ENCODE results near the gene PLA2G6. TPM values are rescaled to one million over a fixed set of nuclear protein-coding genes. Genes with fewer than 3 reads are reported as not detected.

The PLA2G6 gene
- total and polyA plus RNA-seq, 2 of the 13 experiments (the other 11 are each of a cell fraction or from before 2014, with no cell fraction given): 4.8 to 11.5 TPM

DNA sequence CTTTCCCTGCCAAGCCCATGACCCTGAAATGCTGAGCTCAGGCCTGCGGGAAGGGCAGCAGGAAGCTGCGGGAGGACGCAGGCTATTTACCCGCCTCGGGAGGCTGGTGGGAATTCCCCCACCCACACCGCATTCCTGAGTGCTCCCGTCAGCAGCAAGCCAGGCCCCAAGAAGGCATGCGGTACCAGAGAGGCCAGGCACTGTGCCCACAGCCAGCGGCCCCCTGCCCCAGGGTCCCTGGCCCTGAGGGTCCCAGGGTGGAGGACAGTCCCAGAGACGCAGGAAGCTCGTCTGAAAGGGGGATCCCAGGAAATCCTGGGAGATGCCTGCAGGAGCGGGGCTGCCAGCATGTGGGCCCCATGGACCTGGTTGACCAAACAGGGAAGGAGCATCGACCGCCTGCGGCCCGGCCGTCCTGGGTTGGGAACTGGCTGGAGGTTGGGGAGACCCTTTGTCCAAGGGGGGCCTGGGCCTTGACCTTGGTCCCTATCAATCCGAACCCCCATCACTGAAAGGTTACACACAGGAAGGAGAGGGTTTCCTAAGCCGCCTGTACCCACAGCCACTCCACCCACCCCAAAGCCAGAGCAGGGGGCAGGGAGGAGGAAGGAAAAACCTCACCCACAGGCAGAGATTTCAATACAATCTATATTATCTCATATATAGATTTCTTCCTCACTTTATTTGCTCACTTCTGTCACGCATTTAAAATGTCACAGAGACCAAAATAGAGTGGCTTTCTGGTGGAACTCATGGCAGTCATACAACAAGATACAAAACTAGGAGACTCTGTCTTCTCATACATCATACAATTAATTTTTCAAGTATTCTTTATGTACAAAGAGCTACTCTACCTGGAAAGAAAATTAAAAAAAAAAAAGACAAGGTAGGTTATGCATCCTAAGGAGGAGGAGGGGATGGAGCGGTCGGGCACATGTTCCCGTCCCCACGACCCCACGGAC lies 37.3 kb upstream of the PLA2G6 start (continued):
- TF ChIP-seq, protein P1, sequence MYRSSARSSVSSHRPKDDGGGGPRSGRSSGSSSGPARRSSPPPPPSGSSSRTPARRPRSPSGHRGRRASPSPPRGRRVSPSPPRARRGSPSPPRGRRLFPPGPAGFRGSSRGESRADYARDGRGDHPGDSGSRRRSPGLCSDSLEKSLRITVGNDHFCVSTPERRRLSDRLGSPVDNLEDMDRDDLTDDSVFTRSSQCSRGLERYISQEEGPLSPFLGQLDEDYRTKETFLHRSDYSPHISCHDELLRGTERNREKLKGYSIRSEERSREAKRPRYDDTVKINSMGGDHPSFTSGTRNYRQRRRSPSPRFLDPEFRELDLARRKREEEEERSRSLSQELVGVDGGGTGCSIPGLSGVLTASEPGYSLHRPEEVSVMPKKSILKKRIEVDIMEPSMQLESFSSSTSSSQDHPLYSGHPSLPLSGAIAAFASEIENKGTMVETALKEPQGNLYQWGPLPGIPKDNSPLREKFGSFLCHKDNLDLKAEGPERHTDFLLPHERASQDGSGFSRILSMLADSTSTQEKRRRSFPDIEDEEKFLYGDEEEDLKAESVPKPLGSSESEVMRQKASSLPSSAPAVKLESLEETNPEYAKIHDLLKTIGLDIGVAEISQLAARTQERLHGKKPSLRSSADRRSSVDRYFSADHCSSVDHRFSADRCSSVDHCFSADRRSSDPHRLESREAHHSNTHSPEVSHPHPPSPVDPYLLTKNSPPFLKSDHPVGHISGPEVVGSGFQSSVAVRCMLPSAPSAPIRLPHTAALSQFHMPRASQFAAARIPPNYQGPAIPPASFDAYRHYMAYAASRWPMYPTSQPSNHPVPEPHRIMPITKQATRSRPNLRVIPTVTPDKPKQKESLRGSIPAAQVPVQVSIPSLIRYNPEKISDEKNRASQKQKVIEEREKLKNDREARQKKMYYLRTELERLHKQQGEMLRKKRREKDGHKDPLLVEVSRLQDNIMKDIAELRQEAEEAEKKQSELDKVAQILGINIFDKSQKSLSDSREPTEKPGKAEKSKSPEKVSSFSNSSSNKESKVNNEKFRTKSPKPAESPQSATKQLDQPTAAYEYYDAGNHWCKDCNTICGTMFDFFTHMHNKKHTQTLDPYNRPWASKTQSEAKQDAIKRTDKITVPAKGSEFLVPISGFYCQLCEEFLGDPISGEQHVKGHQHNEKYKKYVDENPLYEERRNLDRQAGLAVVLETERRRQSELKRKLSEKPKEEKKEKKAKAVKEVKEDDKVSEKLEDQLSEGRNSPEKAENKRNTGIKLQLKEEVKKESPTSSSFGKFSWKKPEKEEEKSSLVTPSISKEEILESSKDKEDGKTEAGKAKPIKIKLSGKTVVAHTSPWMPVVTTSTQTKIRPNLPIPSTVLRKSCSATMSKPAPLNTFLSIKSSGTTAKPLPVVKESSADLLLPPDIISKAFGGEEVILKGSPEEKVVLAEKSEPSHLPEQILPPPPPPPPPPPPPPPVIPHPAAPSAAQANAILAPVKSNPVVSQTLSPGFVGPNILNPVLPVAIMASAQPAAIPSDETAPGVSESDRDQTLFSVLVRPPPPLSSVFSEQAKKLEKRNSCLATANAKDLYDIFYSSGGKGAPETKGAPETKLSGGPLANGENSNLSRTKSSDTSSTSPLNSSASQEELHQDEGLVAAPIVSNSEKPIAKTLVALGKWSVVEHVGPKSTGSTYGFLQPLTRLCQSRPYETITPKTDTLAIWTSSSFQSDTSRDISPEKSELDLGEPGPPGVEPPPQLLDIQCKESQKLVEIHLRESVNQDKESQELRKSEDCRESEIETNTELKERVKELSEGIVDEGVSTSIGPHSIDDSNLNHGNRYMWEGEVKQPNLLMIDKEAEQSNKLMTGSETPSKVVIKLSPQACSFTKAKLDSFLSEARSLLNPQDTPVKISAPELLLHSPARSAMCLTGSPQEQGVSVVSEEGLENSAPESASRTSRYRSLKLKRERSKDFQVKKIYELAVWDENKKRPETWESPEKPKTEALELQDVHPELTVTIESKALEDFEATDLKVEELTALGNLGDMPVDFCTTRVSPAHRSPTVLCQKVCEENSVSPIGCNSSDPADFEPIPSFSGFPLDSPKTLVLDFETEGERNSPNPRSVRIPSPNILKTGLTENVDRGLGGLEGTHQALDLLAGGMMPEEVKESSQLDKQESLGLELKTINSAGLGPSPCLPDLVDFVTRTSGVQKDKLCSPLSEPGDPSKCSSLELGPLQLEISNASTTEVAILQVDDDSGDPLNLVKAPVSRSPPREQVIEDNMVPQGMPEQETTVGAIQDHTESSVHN (CRISPR knock-in tag; IDR thresholded peaks at IDR 0.05): no peak
- no peak for TF ChIP-seq TOE1 (CRISPR knock-in tag; IDR thresholded peaks at IDR 0.05)
- TF ChIP-seq RXRB (CRISPR knock-in tag; IDR thresholded peaks at IDR 0.05; ENCODE audit: borderline replicate concordance): peak; percentile 75; the same call in 1 of the 2 replicates
- TF ChIP-seq MATR3 (CRISPR knock-in tag; IDR thresholded peaks at IDR 0.05): no peak
- TF ChIP-seq, protein P2, sequence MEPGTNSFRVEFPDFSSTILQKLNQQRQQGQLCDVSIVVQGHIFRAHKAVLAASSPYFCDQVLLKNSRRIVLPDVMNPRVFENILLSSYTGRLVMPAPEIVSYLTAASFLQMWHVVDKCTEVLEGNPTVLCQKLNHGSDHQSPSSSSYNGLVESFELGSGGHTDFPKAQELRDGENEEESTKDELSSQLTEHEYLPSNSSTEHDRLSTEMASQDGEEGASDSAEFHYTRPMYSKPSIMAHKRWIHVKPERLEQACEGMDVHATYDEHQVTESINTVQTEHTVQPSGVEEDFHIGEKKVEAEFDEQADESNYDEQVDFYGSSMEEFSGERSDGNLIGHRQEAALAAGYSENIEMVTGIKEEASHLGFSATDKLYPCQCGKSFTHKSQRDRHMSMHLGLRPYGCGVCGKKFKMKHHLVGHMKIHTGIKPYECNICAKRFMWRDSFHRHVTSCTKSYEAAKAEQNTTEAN (CRISPR knock-in tag; conservative IDR thresholded peaks at IDR 0.05): peak; percentile 57; the same call in 1 of the 2 replicates
- peak; percentile 65 for TF ChIP-seq HNRNPLL (IDR thresholded peaks at IDR 0.05; ENCODE audit: low read depth, low read length, poor library complexity, severe bottlenecking)
- TF ChIP-seq SOX5 (CRISPR knock-in tag; IDR thresholded peaks at IDR 0.05; ENCODE audit: borderline replicate concordance): peak; percentile 62; the same call in 1 of the 2 replicates
- 0 out of 2 replicates have a peak, but pooled peaks have one; percentile 7 for TF ChIP-seq TBX3 (IDR thresholded peaks at IDR 0.05; ENCODE audit: borderline replicate concordance)
- peak; percentile 84 for TF ChIP-seq ZC3H13 (CRISPR knock-in tag; IDR thresholded peaks at IDR 0.05)
- peak; percentile 87 for TF ChIP-seq AGO2 (optimal IDR thresholded peaks at IDR 0.05; ENCODE audit: low read depth, low read length)
- TF ChIP-seq, protein P3, sequence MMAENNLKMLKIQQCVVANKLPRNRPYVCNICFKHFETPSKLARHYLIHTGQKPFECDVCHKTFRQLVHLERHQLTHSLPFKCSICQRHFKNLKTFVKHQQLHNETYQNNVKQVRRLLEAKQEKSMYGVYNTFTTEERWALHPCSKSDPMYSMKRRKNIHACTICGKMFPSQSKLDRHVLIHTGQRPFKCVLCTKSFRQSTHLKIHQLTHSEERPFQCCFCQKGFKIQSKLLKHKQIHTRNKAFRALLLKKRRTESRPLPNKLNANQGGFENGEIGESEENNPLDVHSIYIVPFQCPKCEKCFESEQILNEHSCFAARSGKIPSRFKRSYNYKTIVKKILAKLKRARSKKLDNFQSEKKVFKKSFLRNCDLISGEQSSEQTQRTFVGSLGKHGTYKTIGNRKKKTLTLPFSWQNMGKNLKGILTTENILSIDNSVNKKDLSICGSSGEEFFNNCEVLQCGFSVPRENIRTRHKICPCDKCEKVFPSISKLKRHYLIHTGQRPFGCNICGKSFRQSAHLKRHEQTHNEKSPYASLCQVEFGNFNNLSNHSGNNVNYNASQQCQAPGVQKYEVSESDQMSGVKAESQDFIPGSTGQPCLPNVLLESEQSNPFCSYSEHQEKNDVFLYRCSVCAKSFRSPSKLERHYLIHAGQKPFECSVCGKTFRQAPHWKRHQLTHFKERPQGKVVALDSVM (CRISPR knock-in tag; IDR thresholded peaks at IDR 0.05): peak; percentile 73
- TF ChIP-seq FOXA1 (IDR thresholded peaks at IDR 0.05): no peak
- peak; percentile 83 for TF ChIP-seq FOXA1 (CRISPR knock-in tag; IDR thresholded peaks at IDR 0.05)
- no peak for TF ChIP-seq ZFP36 (IDR thresholded peaks at IDR 0.05; ENCODE audit: borderline replicate concordance, low read depth, low read length, partially characterized antibody)
